ENCODE results near the gene SLC16A1. TPM values are rescaled to one million over a fixed set of nuclear protein-coding genes. Genes with fewer than 3 reads are reported as not detected.

SLC16A1 gene
- polyA plus RNA-seq, 3 donors: 2.4 to 13.1 (median 10.3) TPM

GRCh38 chr1:112904071-112904830 is 51.7 kb downstream of the SLC16A1 start:
- Mint-ChIP-seq H3K27me3 (ENCODE audit: low read depth in 3 of 3) (peaks cover 0 to 4% (median 0%) of the 10 kb centered on the region in 3 donors), H3K4me3 (no peak overlapping the region), H3K36me3 (peaks cover 0 to 3% of the 10 kb centered on the region in 2 donors), H3K4me1 (peaks cover 16% of the 10 kb centered on the region), H3K27ac (no peak overlapping the region), H3K9me3 (no peaks in the 10 kb centered on the region)
- TF ChIP-seq CTCF (IDR thresholded peaks at IDR 0.05): no peak
- Histone ChIP-seq H3K27me3 (ENCODE audit: control insufficient read depth in 2 of 2, insufficient read depth in 2 of 2, low read length in 2 of 2) (no peaks in the 10 kb centered on the region), H3K79me2 (ENCODE audit: insufficient read depth, low read length) (no peaks in the 10 kb centered on the region), H3K4me1 (ENCODE audit: control insufficient read depth in 1 of 2, insufficient read depth in 2 of 2, low read length in 2 of 2) (no peaks in the 10 kb centered on the region), H3K9me3 (replicated peaks in 1 of 2; ENCODE audit: control insufficient read depth in 1 of 2, insufficient read depth in 1 of 2, low read length in 2 of 2) (no peaks in the 10 kb centered on the region), H3K36me3 (replicated peaks in 1 of 2; ENCODE audit: control insufficient read depth in 1 of 2, insufficient read depth in 2 of 2, low read length in 2 of 2) (no peaks in the 10 kb centered on the region), H3K4me3 (replicated peaks in 1 of 3; ENCODE audit: low read depth in 2 of 3, low read length in 3 of 3) (no peak overlapping the region), H3K27ac (ENCODE audit: low read depth in 1 of 2, low read length in 2 of 2) (no peak overlapping the region), H2AFZ (ENCODE audit: insufficient read depth, low read depth, low read length, poor library complexity, severe bottlenecking) (no peak overlapping the region), H3K4me2 (replicated peaks; ENCODE audit: extremely low read depth, low read length, poor library complexity, severe bottlenecking) (no peak overlapping the region), H3K9ac (ENCODE audit: insufficient read depth, low read length, poor library complexity, severe bottlenecking) (no peak overlapping the region), H4K20me1 (ENCODE audit: insufficient read depth, low read length) (no peaks in the 10 kb centered on the region)
- DNase-seq: peak in 1 of 3 donors; percentile 18
- 39% methylated on average over 3 of the region's 5 CpGs for WGBS (ENCODE audit: insufficient coverage)
- intact Hi-C loops (cut with micrococcal nuclease): no loop called here

- Histone ChIP-seq H2AFZ (ENCODE audit: insufficient read depth, low read depth, low read length, poor library complexity, severe bottlenecking) (no peak overlapping the region), H3K79me2 (ENCODE audit: insufficient read depth, low read length) (no peaks in the 10 kb centered on the region), H3K36me3 (replicated peaks in 1 of 2; ENCODE audit: control insufficient read depth in 1 of 2, insufficient read depth in 2 of 2, low read length in 2 of 2) (no peaks in the 10 kb centered on the region), H3K4me2 (replicated peaks; ENCODE audit: extremely low read depth, low read length, poor library complexity, severe bottlenecking) (no peak overlapping the region), H3K27ac (ENCODE audit: low read depth in 1 of 2, low read length in 2 of 2) (no peak overlapping the region), H4K20me1 (ENCODE audit: insufficient read depth, low read length) (no peaks in the 10 kb centered on the region), H3K9ac (ENCODE audit: insufficient read depth, low read length, poor library complexity, severe bottlenecking) (no peak overlapping the region), H3K27me3 (ENCODE audit: control insufficient read depth in 2 of 2, insufficient read depth in 2 of 2, low read length in 2 of 2) (no peaks in the 10 kb centered on the region), H3K4me3 (replicated peaks in 1 of 3; ENCODE audit: low read depth in 2 of 3, low read length in 3 of 3) (no peak overlapping the region), H3K4me1 (ENCODE audit: control insufficient read depth in 1 of 2, insufficient read depth in 2 of 2, low read length in 2 of 2) (no peaks in the 10 kb centered on the region), H3K9me3 (replicated peaks in 1 of 2; ENCODE audit: control insufficient read depth in 1 of 2, insufficient read depth in 1 of 2, low read length in 2 of 2) (no peaks in the 10 kb centered on the region)
- TF ChIP-seq CTCF (IDR thresholded peaks at IDR 0.05): no peak
- Mint-ChIP-seq H3K27ac (no peak overlapping the region), H3K4me3 (no peak overlapping the region), H3K9me3 (peaks cover 0 to 3% (median 0%) of the 10 kb centered on the region in 7 donors), H3K27me3 (ENCODE audit: low read depth in 3 of 3) (peaks cover 0 to 4% (median 0%) of the 10 kb centered on the region in 3 donors), H3K4me1 (peaks cover 16% of the 10 kb centered on the region), H3K36me3 (peaks cover 0 to 3% of the 10 kb centered on the region in 2 donors)
- DNase-seq: no peak
- intact Hi-C loops (cut with micrococcal nuclease): no loop called here
Observed at GRCh38 chr1:112902221-112902620, 53.8 kb downstream of the SLC16A1 start.
